H1 (cell line): ENCODE measurements around the gene TMCO2. TPM values are rescaled to one million over a fixed set of nuclear protein-coding genes. Genes with fewer than 3 reads are reported as not detected.

Experiments used
- CTCF ChIA-PET: fragments of 300-600 bp; sonication (Branson Sonifier 250); formaldehyde crosslinking; loops from one replicate; lab custom pipeline; 2021; ENCODE audit not compliant: partially characterized antibody; lab: Charles Lee
- POLR2A ChIA-PET: fragments of 300-600 bp; sonication (Branson Sonifier 250); formaldehyde crosslinking; loops from one replicate; lab custom pipeline; 2021; ENCODE audit warnings: inconsistent platforms; ENCODE audit not compliant: partially characterized antibody; lab: Charles Lee
- DNase-seq, 2 experiments: peaks; one replicate each; pipeline versions ENCODE4 v3.0.0 to v3.0.0-alpha.2; 2010 to 2022; ENCODE audit warnings: low spot score in 2 of 2, low read depth in 1 of 2, mixed read lengths in 1 of 2
- FAIRE-seq: peaks from 2 replicates; lab custom pipeline; 2011; peaks lifted over from hg19 to GRCh38; lab: Jason Lieb, UNC
- H2AFZ ChIP-seq: 2 replicates; pipeline ENCODE4 v1.8.1; 2012; ENCODE audit warnings: low read length, inconsistent platforms
- H2AK5ac ChIP-seq: 2 replicates; pipeline ENCODE4 v1.6.1; 2013; ENCODE audit warnings: low read depth, low read length
- H2BK120ac ChIP-seq: replicated peaks from 2 replicates; pipeline ENCODE3; 2013; ENCODE audit warnings: low read depth, low read length, inconsistent platforms
- H2BK12ac ChIP-seq: 2 replicates; pipeline ENCODE4 v1.6.1; 2013; ENCODE audit warnings: low read depth, low read length
- H2BK15ac ChIP-seq: 2 replicates; pipeline ENCODE4 v1.6.1; 2013; ENCODE audit warnings: low read length
- H2BK20ac ChIP-seq: 2 replicates; pipeline ENCODE4 v1.6.1; 2013; ENCODE audit warnings: low read length
- H2BK5ac ChIP-seq: 2 replicates; pipeline ENCODE4 v1.6.1; 2013; ENCODE audit warnings: low read depth, low read length
- H3K14ac ChIP-seq: 2 replicates; pipeline ENCODE4 v1.6.1; 2013; ENCODE audit warnings: inconsistent platforms; ENCODE audit not compliant: insufficient read length
- H3K18ac ChIP-seq: 2 replicates; pipeline ENCODE4 v1.6.1; 2013; ENCODE audit warnings: low read length; ENCODE audit errors: extremely low read depth
- H3K23ac ChIP-seq: 2 replicates; pipeline ENCODE4 v1.6.1; 2013; ENCODE audit warnings: inconsistent platforms; ENCODE audit not compliant: insufficient read length
- H3K23me2 ChIP-seq: 2 replicates; pipeline ENCODE4 v1.6.1; 2013; ENCODE audit warnings: low read depth, low read length
- H3K27ac ChIP-seq: 2 replicates; pipeline ENCODE4 v1.6.1; 2011; ENCODE audit warnings: low read depth, low read length, inconsistent platforms
- H3K27me3 ChIP-seq, 4 experiments: replicated peaks in 1 of 4; 1 replicate in 1 of 4; 2 replicates in 3 of 4; pipeline versions ENCODE4 v1.6.1 to v1.8.1; 2011 to 2013; ENCODE audit warnings: low read length in 3 of 4, mild to moderate bottlenecking in 3 of 4, inconsistent platforms in 2 of 4, mixed read lengths in 2 of 4, moderate library complexity in 1 of 4; ENCODE audit not compliant: control insufficient read depth in 3 of 4, insufficient read depth in 3 of 4; ENCODE audit errors: extremely low read depth in 1 of 4
- H3K36me3 ChIP-seq, 4 experiments: 2 replicates each; pipeline versions ENCODE4 v1.6.1 to v1.8.1; 2011 to 2013; ENCODE audit warnings: mild to moderate bottlenecking in 4 of 4, low read length in 3 of 4, moderate library complexity in 2 of 4, control low read depth in 1 of 4, inconsistent platforms in 1 of 4; ENCODE audit not compliant: insufficient read depth in 4 of 4, control insufficient read depth in 2 of 4
- H3K4ac ChIP-seq: replicated peaks from 2 replicates; pipeline ENCODE3; 2013; ENCODE audit warnings: low read length, low read depth, mixed read lengths, inconsistent platforms; ENCODE audit not compliant: insufficient read length
- H3K4me1 ChIP-seq, 4 experiments: replicated peaks in 1 of 4; 1 replicate in 1 of 4; 2 replicates in 3 of 4; pipeline versions ENCODE4 v1.6.1 to v1.8.1; 2011 to 2013; ENCODE audit warnings: low read length in 3 of 4, inconsistent platforms in 2 of 4, mixed read lengths in 1 of 4; ENCODE audit not compliant: insufficient read depth in 4 of 4, control insufficient read depth in 3 of 4
- H3K4me2 ChIP-seq, 2 experiments: 2 replicates each; pipeline versions ENCODE4 v1.6.1 to v1.8.1; 2011 to 2013; ENCODE audit warnings: low read depth in 2 of 2, low read length in 2 of 2, control low read depth in 1 of 2, inconsistent platforms in 1 of 2, mild to moderate bottlenecking in 1 of 2; ENCODE audit not compliant: insufficient read depth in 1 of 2
- H3K4me3 ChIP-seq, 4 experiments: fragments of 200-600, 300-600 bp in 1 of 4; sonication (generic), shearing (Covaris generic), sonication (Bioruptor Twin) in 1 of 4; 2 replicates each; pipeline versions ENCODE4 v1.5.1 to v1.8.1; 2011 to 2016; ENCODE audit warnings: low read length in 4 of 4, low read depth in 3 of 4, control low read depth in 2 of 4, inconsistent platforms in 2 of 4, mild to moderate bottlenecking in 2 of 4, mixed read lengths in 1 of 4, moderate library complexity in 1 of 4; ENCODE audit not compliant: insufficient read depth in 2 of 4; ENCODE audit errors: extremely low read depth in 1 of 4
- H3K56ac ChIP-seq: replicated peaks from 2 replicates; pipeline ENCODE3; 2013; ENCODE audit warnings: low read depth, mild to moderate bottlenecking, mixed read lengths, low read length, inconsistent platforms; ENCODE audit not compliant: insufficient read length
- H3K79me1 ChIP-seq: 2 replicates; pipeline ENCODE4 v1.6.1; 2013; ENCODE audit warnings: low read depth, low read length, control low read depth
- H3K79me2 ChIP-seq, 2 experiments: 2 replicates each; pipeline versions ENCODE4 v1.6.1 to v1.8.1; 2012 to 2013; ENCODE audit warnings: low read length in 2 of 2, mild to moderate bottlenecking in 2 of 2, inconsistent platforms in 1 of 2; ENCODE audit not compliant: insufficient read depth in 2 of 2, control insufficient read depth in 1 of 2
- H3K9ac ChIP-seq, 4 experiments: replicated peaks in 1 of 4; 1 replicate in 1 of 4; 2 replicates in 3 of 4; pipeline versions ENCODE4 v1.6.1 to v1.8.1; 2011 to 2013; ENCODE audit warnings: low read depth in 3 of 4, low read length in 3 of 4, control low read depth in 2 of 4, mild to moderate bottlenecking in 2 of 4, moderate library complexity in 2 of 4, inconsistent platforms in 1 of 4; ENCODE audit errors: extremely low read depth in 1 of 4
- H3K9me3 ChIP-seq, 2 experiments: 2 replicates each; pipeline versions ENCODE4 v1.6.1 to v1.8.1; 2012 to 2013; ENCODE audit warnings: mild to moderate bottlenecking in 2 of 2, moderate library complexity in 2 of 2, control low read depth in 1 of 2, inconsistent platforms in 1 of 2, low read depth in 1 of 2, low read length in 1 of 2, mixed read lengths in 1 of 2; ENCODE audit not compliant: insufficient read depth in 2 of 2
- H4K20me1 ChIP-seq, 2 experiments: replicated peaks in 1 of 2; 2 replicates each; pipeline versions ENCODE3 to v1.8.1; 2011 to 2013; ENCODE audit warnings: inconsistent platforms in 2 of 2, low read length in 2 of 2, mild to moderate bottlenecking in 1 of 2; ENCODE audit not compliant: insufficient read depth in 2 of 2, control insufficient read depth in 1 of 2
- H4K5ac ChIP-seq: 2 replicates; pipeline ENCODE4 v1.6.1; 2013; ENCODE audit warnings: low read length, low read depth, mixed read lengths, inconsistent platforms; ENCODE audit not compliant: insufficient read length
- H4K8ac ChIP-seq: 2 replicates; pipeline ENCODE4 v1.8.0; 2013; ENCODE audit warnings: mild to moderate bottlenecking, moderate library complexity, low read length, inconsistent platforms; ENCODE audit not compliant: insufficient read depth; ENCODE audit errors: extremely low read depth
- H4K91ac ChIP-seq: replicated peaks from 2 replicates; pipeline ENCODE3; 2013; ENCODE audit warnings: low read length, mixed read lengths, inconsistent platforms; ENCODE audit not compliant: insufficient read length
- CEBPB ChIP-seq: IDR thresholded peaks from 2 replicates; pipeline ENCODE4 v1.6.1; 2012; ENCODE audit warnings: low read depth, low read length
- CTBP2 ChIP-seq: IDR thresholded peaks from 2 replicates; pipeline ENCODE4 v1.7.0; 2011; ENCODE audit warnings: borderline replicate concordance, mild to moderate bottlenecking, moderate library complexity, mixed read lengths, low read length; ENCODE audit not compliant: insufficient read depth, insufficient read length
- E2F6 ChIP-seq: IDR thresholded peaks from 2 replicates; pipeline ENCODE4 v1.6.1; 2012; ENCODE audit warnings: inconsistent platforms
- EGR1 ChIP-seq: IDR thresholded peaks from 2 replicates; pipeline ENCODE4 v1.6.1; 2011; ENCODE audit warnings: low read depth, low read length, borderline replicate concordance
- NRF1 ChIP-seq: IDR thresholded peaks from 2 replicates; pipeline ENCODE4 v1.6.1; 2011; ENCODE audit warnings: mild to moderate bottlenecking, low read depth, low read length, improper control_type of control experiment
- PHF8 ChIP-seq: fragments of 200-600 bp; sonication (generic); conservative IDR thresholded peaks from 2 replicates; pipeline ENCODE4 v1.7.1; 2012; ENCODE audit warnings: low read depth, mild to moderate bottlenecking, inconsistent platforms, low read length, moderate library complexity
- RAD21 ChIP-seq, 2 experiments: IDR thresholded peaks in 1 of 2; conservative IDR thresholded peaks in 1 of 2; 2 replicates each; pipeline ENCODE4 v1.6.1; 2011; ENCODE audit warnings: low read depth in 2 of 2, low read length in 2 of 2, improper control_type of control experiment in 1 of 2, inconsistent platforms in 1 of 2, mild to moderate bottlenecking in 1 of 2, moderate library complexity in 1 of 2
- RBBP5 ChIP-seq: IDR thresholded peaks from 2 replicates; pipeline ENCODE4 v1.7.1; 2012; ENCODE audit warnings: low read depth, mild to moderate bottlenecking, inconsistent platforms, low read length, moderate library complexity, borderline replicate concordance
- SUZ12 ChIP-seq: fragments of 200-600 bp; sonication (generic); IDR thresholded peaks from 2 replicates; pipeline ENCODE4 v1.6.1; 2012; ENCODE audit warnings: mild to moderate bottlenecking, inconsistent platforms, low read length, moderate library complexity, mixed read lengths
- TBP ChIP-seq: IDR thresholded peaks from 2 replicates; pipeline ENCODE4 v1.6.1; 2011; ENCODE audit warnings: low read depth, low read length, improper control_type of control experiment
- WGBS, 2 experiments: shearing (Covaris generic) in 1 of 2; methylation state at CpG; one replicate each; pipeline versions ENCODE4 v1.1.6 to v1.1.7; 2013 to 2015; ENCODE audit warnings: low lambda C conversion rate in 2 of 2, mixed read lengths in 2 of 2, inconsistent platforms in 1 of 2, low coverage in 1 of 2, missing lambda C conversion rate in 1 of 2; ENCODE audit not compliant: insufficient replicate concordance in 2 of 2, insufficient coverage in 1 of 2, insufficient read length in 1 of 2; ENCODE audit errors: extremely low coverage in 1 of 2, missing lambda C conversion rate in 1 of 2; 5-methylcytosine and 5-hydroxymethylcytosine counted together
- polyA plus RNA-seq, 7 experiments: library from polyadenylated mRNA; depleted of rRNA in 3 of 7; stranded (reverse) in 5 of 7; unstranded in 2 of 7; fragments of >200 nt in 5 of 7; fragments of 200-250 nt in 2 of 7; gene quantifications; 1 replicate in 5 of 7; 2 replicates in 1 of 7; 4 replicates in 1 of 7; pipeline versions ENCODE4 v1.2.1 to v1.2.3, GENCODE V29; 2011 to 2013; ENCODE audit warnings: missing spikeins in 2 of 7, mixed read lengths in 2 of 7
- total RNA-seq: library from RNA; stranded (reverse); fragmentation: NEBNext Ultra II Directional; extraction: Animal tissue kit (Norgen Biotek cat#: 25700); gene quantifications from 2 replicates; pipeline ENCODE4 v1.2.1, GENCODE V29; 2021
- TF ChIP-seq, protein P1 (sequence below): IDR thresholded peaks from 2 replicates; pipeline ENCODE4 v1.6.1; 2012; ENCODE audit warnings: low read length, inconsistent platforms

The TMCO2 gene
- total and polyA plus RNA-seq, 2 of the 8 experiments (the other 6 are each of a cell fraction or from before 2014, with no cell fraction given) = not detected

DNA sequence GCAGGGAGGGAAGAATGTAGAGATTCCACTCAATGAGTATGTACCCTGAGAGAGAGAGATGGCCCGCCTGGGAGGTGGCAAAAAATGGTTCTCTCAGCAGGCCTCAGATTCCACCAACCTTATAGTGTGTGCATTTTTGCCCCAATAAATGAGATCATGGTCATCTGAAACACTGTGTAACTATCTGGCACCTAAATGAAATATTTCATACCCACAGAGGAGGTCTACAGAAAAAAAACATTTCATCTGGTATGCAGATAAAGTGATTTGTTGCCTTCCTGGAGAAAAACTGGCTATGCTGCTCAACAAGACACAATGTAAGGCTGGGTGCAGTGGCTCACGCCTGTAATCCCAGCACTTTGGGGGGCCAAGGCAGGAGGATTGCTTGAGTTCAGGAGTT, 4.9 kb downstream of the TMCO2 start:
- no peak for DNase-seq
- Histone ChIP-seq H3K79me1 (no peaks in the 10 kb centered on the region), H3K4ac (no peak overlapping the region), H3K23ac (no peak overlapping the region), H3K14ac (no peak overlapping the region), H3K18ac (no peak overlapping the region), H3K23me2 (no peaks in the 10 kb centered on the region), H2BK120ac (no peak overlapping the region), H2BK12ac (no peak overlapping the region), H2AK5ac (no peak overlapping the region), H2BK5ac (no peak overlapping the region), H2BK20ac (no peak overlapping the region), H3K4me3 (no peak overlapping the region), H4K5ac (no peak overlapping the region), H3K36me3 (no peaks in the 10 kb centered on the region), H3K79me2 (peaks cover 0 to 8% of the 10 kb centered on the region in 2 experiments; a peak in 2 of 4 replicates), H3K9me3 (no peaks in the 10 kb centered on the region), H3K56ac (no peak overlapping the region), H4K91ac (no peak overlapping the region), H3K27me3 (no peaks in the 10 kb centered on the region), H2AFZ (no peak overlapping the region), H4K20me1 (peaks cover 0 to 1% of the 10 kb centered on the region in 2 experiments), H3K27ac (no peak overlapping the region), H3K4me1 (no peaks in the 10 kb centered on the region; a peak in 1 of 7 replicates), H3K4me2 (no peak overlapping the region), H2BK15ac (no peak overlapping the region), H3K9ac (no peak overlapping the region), H4K8ac (no peak overlapping the region)
- ChIA-PET POLR2A (no interaction called here), CTCF (no interaction called here)
- TF ChIP-seq RAD21 (IDR thresholded peaks at IDR 0.05 in 1 of 2, conservative IDR thresholded peaks at IDR 0.05 in 1 of 2; ENCODE audit: low read depth in 2 of 2, low read length in 2 of 2) (no peak), RBBP5 (no peak), CEBPB (no peak), PHF8 (no peak), TBP (no peak), NRF1 (no peak), E2F6 (no peak), CTBP2 (no peak), SUZ12 (no peak), EGR1 (no peak)
- TF ChIP-seq, protein P1, sequence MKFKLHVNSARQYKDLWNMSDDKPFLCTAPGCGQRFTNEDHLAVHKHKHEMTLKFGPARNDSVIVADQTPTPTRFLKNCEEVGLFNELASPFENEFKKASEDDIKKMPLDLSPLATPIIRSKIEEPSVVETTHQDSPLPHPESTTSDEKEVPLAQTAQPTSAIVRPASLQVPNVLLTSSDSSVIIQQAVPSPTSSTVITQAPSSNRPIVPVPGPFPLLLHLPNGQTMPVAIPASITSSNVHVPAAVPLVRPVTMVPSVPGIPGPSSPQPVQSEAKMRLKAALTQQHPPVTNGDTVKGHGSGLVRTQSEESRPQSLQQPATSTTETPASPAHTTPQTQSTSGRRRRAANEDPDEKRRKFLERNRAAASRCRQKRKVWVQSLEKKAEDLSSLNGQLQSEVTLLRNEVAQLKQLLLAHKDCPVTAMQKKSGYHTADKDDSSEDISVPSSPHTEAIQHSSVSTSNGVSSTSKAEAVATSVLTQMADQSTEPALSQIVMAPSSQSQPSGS = no peak
- no peak for FAIRE-seq
- 83% methylated on average over 2 of the region's 2 CpGs; no CpG with 5 or more reads in 1 of the 2 experiments for WGBS, 2 experiments
